Adrenal gland (tissue), 12 donors: ENCODE results near the gene KCNT2. TPM values are rescaled to one million over a fixed set of nuclear protein-coding genes. Genes with fewer than 3 reads are reported as not detected.

Source experiments
- DNase-seq, 7 donors: peaks; one replicate each; pipeline ENCODE4 v3.0.0-alpha.2; 2019 to 2020
- H3K27ac ChIP-seq, 5 donors: fragments of 200-600 bp; sonication (generic) in 4 of 5; 1 replicate in 3 of 5; 2 replicates in 2 of 5; pipeline versions ENCODE4 v1.5.1 to v1.8.0; 2016 to 2020; ENCODE audit warnings: mild to moderate bottlenecking in 1 of 5
- H3K27me3 ChIP-seq: fragments of 200-600 bp; 2 replicates; pipeline ENCODE4 v1.8.0; 2021
- H3K36me3 ChIP-seq, 2 donors: fragments of 200-600 bp; replicated peaks in 1 of 2; 1 replicate in 1 of 2; 2 replicates in 1 of 2; pipeline versions ENCODE4 v1.5.1 to v1.8.0; 2018 to 2022
- H3K4me1 ChIP-seq, 2 donors: fragments of 200-600 bp; replicated peaks in 1 of 2; 1 replicate in 1 of 2; 2 replicates in 1 of 2; pipeline versions ENCODE4 v1.5.1 to v1.8.0; 2018 to 2021
- H3K4me3 ChIP-seq, 4 donors: fragments of 200-600 bp; sonication (generic) in 3 of 4; one replicate each; pipeline ENCODE4 v1.5.1; 2016 to 2018
- H3K9me3 ChIP-seq, 3 donors: fragments of 200-600 bp; sonication (generic) in 1 of 3; replicated peaks in 1 of 3; 1 replicate in 2 of 3; 2 replicates in 1 of 3; pipeline versions ENCODE4 v1.5.1 to v1.8.0; 2016 to 2021
- POLR2A ChIP-seq, 2 donors: fragments of 450-650 bp; IDR thresholded peaks; one replicate each; pipeline ENCODE4 v1.6.1; 2017; ENCODE audit warnings: antibody characterized with exemption in 2 of 2, mild to moderate bottlenecking in 2 of 2, moderate library complexity in 1 of 2
- WGBS, 4 donors: extraction: QIAGEN DNeasy Blood & Tissue Kit in 2 of 4; methylation state at CpG; one replicate each; pipeline versions ENCODE4 v1.1.5 to v1.1.7; 2013 to 2017; 5-methylcytosine and 5-hydroxymethylcytosine counted together
- intact Hi-C, 2 donors: fragments of 100-400 bp; cut with DNase I; formaldehyde crosslinking; loops; one replicate each; pipeline versions ENCODE4 v1.14.1 to v1.15.0; 2022 to 2023
- polyA plus RNA-seq, 3 donors: library from polyadenylated mRNA; stranded (reverse); fragments of 200-250 nt in 2 of 3; fragments of 350-450 nt in 1 of 3; fragmentation: Illumina TruSeq in 1 of 3; extraction: RNeasy Lipid Tissue Mini Kit (QIAGEN cat#74804) in 1 of 3; gene quantifications; one replicate each; pipeline ENCODE4 v1.2.3, GENCODE V29; 2013 to 2014
- total RNA-seq, 9 donors: library from RNA; depleted of rRNA in 4 of 9; stranded (reverse); fragments of >200 nt in 4 of 9; fragments of 120-200 nt in 1 of 9; fragmentation: NEBNext Ultra II Directional in 1 of 9; extraction: Animal tissue kit (Norgen Biotek cat#: 25700) in 1 of 9; gene quantifications; one replicate each; pipeline versions ENCODE4 v1.1.0 to v1.2.4, GENCODE V29; 2013 to 2023
- TF ChIP-seq, protein P1 (sequence below), 6 experiments: fragments of 450-650 bp in 4 of 6; fragments of 200-600 bp in 2 of 6; sonication (generic) in 1 of 6; IDR thresholded peaks; 1 replicate in 5 of 6; 2 replicates in 1 of 6; pipeline versions ENCODE4 v1.5.1 to v1.8.0; 2016 to 2021; ENCODE audit warnings: antibody characterized with exemption in 6 of 6, mild to moderate bottlenecking in 2 of 6, moderate library complexity in 1 of 6
- donor health status: healthy with polysubstance abuse.
- donor health status: Bipolar disorder and iron deficiency.
- donor health status: DM: yes; HTN: yes; CAD: no.
- donor health status: DM: no; HTN: no; CAD: no.
- donor health status: DM: no; HTN: no; CAD: no.
- donor health status: DM: yes; HTN: yes; CAD: no.

The KCNT2 gene
- total and polyA plus RNA-seq, 12 donors, result 0.54 to 4.0 (median 1.2) TPM

DNA sequence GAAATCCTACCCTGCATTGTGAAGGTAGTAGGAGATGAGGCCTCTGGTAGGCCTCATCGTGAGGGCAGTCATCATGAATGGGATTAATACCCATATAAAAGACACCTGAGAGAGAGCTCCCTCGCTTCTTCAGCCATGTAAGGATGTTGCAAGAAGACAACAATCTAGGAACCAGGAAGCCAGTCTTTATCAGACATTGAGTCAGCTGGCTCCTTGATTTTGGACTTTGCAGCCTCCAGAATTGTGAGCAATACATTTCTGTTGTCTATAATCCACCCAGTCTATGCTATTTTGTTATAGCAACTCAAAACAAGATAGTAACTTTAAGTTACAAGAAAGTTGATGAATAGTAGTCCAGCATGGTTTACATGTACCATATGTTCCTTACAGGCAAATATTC is 208.5 kb downstream of the KCNT2 start:
- no peak for DNase-seq
- intact Hi-C loops, result no loop called here
- Histone ChIP-seq H3K4me3 (no peak overlapping the region), H3K36me3 (no peaks in the 10 kb centered on the region), H3K27ac (no peak overlapping the region), H3K4me1 (peaks cover 0 to 10% of the 10 kb centered on the region in 2 donors), H3K9me3 (no peaks in the 10 kb centered on the region), H3K27me3 (no peaks in the 10 kb centered on the region)
- no peak for TF ChIP-seq POLR2A (IDR thresholded peaks at IDR 0.05)
- TF ChIP-seq, protein P1, sequence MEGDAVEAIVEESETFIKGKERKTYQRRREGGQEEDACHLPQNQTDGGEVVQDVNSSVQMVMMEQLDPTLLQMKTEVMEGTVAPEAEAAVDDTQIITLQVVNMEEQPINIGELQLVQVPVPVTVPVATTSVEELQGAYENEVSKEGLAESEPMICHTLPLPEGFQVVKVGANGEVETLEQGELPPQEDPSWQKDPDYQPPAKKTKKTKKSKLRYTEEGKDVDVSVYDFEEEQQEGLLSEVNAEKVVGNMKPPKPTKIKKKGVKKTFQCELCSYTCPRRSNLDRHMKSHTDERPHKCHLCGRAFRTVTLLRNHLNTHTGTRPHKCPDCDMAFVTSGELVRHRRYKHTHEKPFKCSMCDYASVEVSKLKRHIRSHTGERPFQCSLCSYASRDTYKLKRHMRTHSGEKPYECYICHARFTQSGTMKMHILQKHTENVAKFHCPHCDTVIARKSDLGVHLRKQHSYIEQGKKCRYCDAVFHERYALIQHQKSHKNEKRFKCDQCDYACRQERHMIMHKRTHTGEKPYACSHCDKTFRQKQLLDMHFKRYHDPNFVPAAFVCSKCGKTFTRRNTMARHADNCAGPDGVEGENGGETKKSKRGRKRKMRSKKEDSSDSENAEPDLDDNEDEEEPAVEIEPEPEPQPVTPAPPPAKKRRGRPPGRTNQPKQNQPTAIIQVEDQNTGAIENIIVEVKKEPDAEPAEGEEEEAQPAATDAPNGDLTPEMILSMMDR (IDR thresholded peaks at IDR 0.05), result no peak
- WGBS, 4 donors, result 78 to 89% (median 85%) methylated on average over 2 of the region's 2 CpGs

DNA sequence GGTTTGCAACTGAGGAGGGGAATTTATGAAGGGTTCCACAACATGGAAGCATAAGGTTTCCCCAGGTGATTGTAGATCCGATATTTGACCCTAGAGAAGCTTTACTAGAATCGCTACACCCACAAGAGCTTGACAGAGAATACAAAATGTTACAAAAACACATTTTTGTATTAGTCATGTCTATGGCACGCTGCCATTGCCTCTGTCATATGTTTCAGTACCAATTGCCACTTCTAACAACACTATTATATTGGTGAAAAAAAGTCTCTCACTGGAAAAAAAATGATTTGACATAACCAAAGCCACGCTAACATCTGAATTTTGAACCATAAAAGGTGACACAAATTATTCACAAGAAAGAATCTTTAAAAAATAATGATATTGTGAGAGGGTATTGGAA is 214.5 kb downstream of the KCNT2 start:
- Histone ChIP-seq H3K9me3 (no peaks in the 10 kb centered on the region), H3K4me1 (no peaks in the 10 kb centered on the region), H3K36me3 (no peaks in the 10 kb centered on the region), H3K27ac (no peak overlapping the region), H3K4me3 (no peak overlapping the region), H3K27me3 (no peaks in the 10 kb centered on the region)
- intact Hi-C loops, result no loop called here
- WGBS, 4 donors, result 68 to 76% (median 71%) methylated on average over 4 of the region's 4 CpGs
- TF ChIP-seq, protein P1 (IDR thresholded peaks at IDR 0.05), result no peak
- TF ChIP-seq POLR2A (IDR thresholded peaks at IDR 0.05), result no peak
- peak in 5 of 7 donors; percentile 13 to 26 (median 17) for DNase-seq

DNA sequence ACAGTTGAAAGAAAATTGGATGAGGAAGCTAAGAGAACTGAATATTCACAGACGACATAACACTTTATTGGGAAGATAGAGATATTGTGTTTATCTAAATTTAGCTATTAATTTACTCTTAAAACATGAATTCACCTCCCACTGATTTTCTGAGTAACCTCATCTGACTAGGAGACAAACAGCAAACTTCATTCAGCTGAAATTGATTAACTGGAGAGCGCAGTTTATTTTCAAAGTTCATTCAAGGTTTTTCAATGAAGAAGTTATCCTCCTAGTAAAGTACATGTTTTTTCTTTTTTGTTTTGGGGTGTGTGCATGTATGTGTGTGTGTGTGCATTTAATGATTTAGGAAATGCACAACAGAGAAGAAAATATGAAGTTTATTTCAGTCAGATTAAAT is 215.0 kb downstream of the KCNT2 start:
- Histone ChIP-seq H3K4me3 (no peak overlapping the region), H3K27ac (no peak overlapping the region), H3K9me3 (no peaks in the 10 kb centered on the region), H3K27me3 (no peaks in the 10 kb centered on the region), H3K4me1 (no peaks in the 10 kb centered on the region), H3K36me3 (no peaks in the 10 kb centered on the region)
- 77 to 85% (median 81%) methylated on average over 2 of the region's 2 CpGs for WGBS, 4 donors
- DNase-seq, result no peak
- TF ChIP-seq POLR2A (IDR thresholded peaks at IDR 0.05), result no peak
- TF ChIP-seq, protein P1 (IDR thresholded peaks at IDR 0.05), result no peak
- intact Hi-C loops, result no loop called here

DNA sequence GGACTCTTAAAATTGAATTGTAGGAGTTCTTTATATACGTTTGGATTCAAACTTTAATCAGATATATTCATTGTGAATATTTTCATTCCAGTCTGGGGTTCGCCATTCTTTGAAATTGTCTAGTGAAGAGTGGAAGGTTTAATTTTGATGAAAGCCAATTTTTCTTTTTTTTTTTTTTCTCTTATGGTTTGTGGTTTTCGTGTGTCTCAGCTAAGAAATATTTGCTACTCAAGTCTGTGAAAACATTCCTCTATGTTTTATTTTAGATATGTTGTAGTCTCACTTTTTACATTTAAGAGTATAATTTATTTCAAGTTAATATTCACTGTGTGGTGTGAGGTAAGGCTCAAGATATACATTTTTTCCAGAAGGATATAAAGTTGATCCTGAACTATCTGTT is 220.5 kb downstream of the KCNT2 start:
- no peaks in the 10 kb centered on the region for H3K4me1 ChIP-seq
- no peak for DNase-seq
- no peaks in the 10 kb centered on the region for H3K9me3 ChIP-seq
- H3K36me3 ChIP-seq, result no peaks in the 10 kb centered on the region
- no peaks in the 10 kb centered on the region for H3K27me3 ChIP-seq
- no peak overlapping the region for H3K27ac ChIP-seq
- WGBS, 4 donors, result 70 to 79% (median 74%) methylated on average over 3 of the region's 3 CpGs
- intact Hi-C loops, result no loop called here
- TF ChIP-seq, protein P1 (IDR thresholded peaks at IDR 0.05), result no peak
- no peak for TF ChIP-seq POLR2A (IDR thresholded peaks at IDR 0.05)
- H3K4me3 ChIP-seq, result no peak overlapping the region
